ENCODE data around the gene EXD2.
A peak's percentile ranks its signal among the peaks of the same experiment; 100 is the strongest.

Gene EXD2

GRCh38 chr14:69247676-69248440 is 56.6 kb downstream of the EXD2 start:
- DNase-seq, result no peak
- H3K27ac ChIP-seq (ENCODE audit: low read length), result no peak overlapping the region
- H3K79me2 ChIP-seq (ENCODE audit: insufficient read depth, low read length), result no peaks in the 10 kb centered on the region
- ATAC-seq (ENCODE audit: insufficient read depth, low read depth), result no peak
- H4K20me1 ChIP-seq (ENCODE audit: insufficient read depth, low read length), result no peaks in the 10 kb centered on the region
- H3K4me1 ChIP-seq (ENCODE audit: insufficient read depth, low read length), result no peaks in the 10 kb centered on the region
- H3K9ac ChIP-seq (ENCODE audit: low read depth, low read length), result no peak overlapping the region
- TF ChIP-seq EZH2 (IDR thresholded peaks at IDR 0.05; ENCODE audit: borderline replicate concordance, low read depth, low read length, severe bottlenecking) (no peak), CTCF (IDR thresholded peaks at IDR 0.05; ENCODE audit: borderline replicate concordance, extremely low read depth, low read length, poor library complexity, severe bottlenecking) (peak; percentile 16)
- no peak overlapping the region for H2AFZ ChIP-seq (ENCODE audit: low read depth, low read length)
- H3K4me3 ChIP-seq (ENCODE audit: low read depth in 1 of 2, low read length in 2 of 2), result no peak overlapping the region
- no peaks in the 10 kb centered on the region for H3K9me3 ChIP-seq (ENCODE audit: insufficient read depth, low read length, severe bottlenecking)
- no peak overlapping the region for H3K4me2 ChIP-seq (ENCODE audit: insufficient read depth, low read length)
- peaks cover 5% of the 10 kb centered on the region for H3K27me3 ChIP-seq (ENCODE audit: insufficient read depth, low read length, poor library complexity)
- no peaks in the 10 kb centered on the region for H3K36me3 ChIP-seq (ENCODE audit: insufficient read depth, low read length)

GRCh38 chr14:69249603-69250002 is 58.3 kb downstream of the EXD2 start:
- H3K9me3 ChIP-seq (ENCODE audit: insufficient read depth, low read length, severe bottlenecking), result no peaks in the 10 kb centered on the region
- H4K20me1 ChIP-seq (ENCODE audit: insufficient read depth, low read length), result 0 out of 2 replicates have a peak, but pooled peaks cover 2% of the 10 kb centered on the region
- H3K9ac ChIP-seq (ENCODE audit: low read depth, low read length), result no peak overlapping the region
- DNase-seq, result no peak
- H3K27me3 ChIP-seq (ENCODE audit: insufficient read depth, low read length, poor library complexity), result peaks cover 8% of the 10 kb centered on the region
- no peak overlapping the region for H3K27ac ChIP-seq (ENCODE audit: low read length)
- no peaks in the 10 kb centered on the region for H3K36me3 ChIP-seq (ENCODE audit: insufficient read depth, low read length)
- H2AFZ ChIP-seq (ENCODE audit: low read depth, low read length), result no peak overlapping the region
- no peak overlapping the region for H3K4me2 ChIP-seq (ENCODE audit: insufficient read depth, low read length)
- H3K4me3 ChIP-seq (ENCODE audit: low read depth in 1 of 2, low read length in 2 of 2), result no peak overlapping the region
- H3K79me2 ChIP-seq (ENCODE audit: insufficient read depth, low read length), result no peaks in the 10 kb centered on the region
- TF ChIP-seq EZH2 (IDR thresholded peaks at IDR 0.05; ENCODE audit: borderline replicate concordance, low read depth, low read length, severe bottlenecking), result no peak
- no peaks in the 10 kb centered on the region for H3K4me1 ChIP-seq (ENCODE audit: insufficient read depth, low read length)
- no peak for ATAC-seq (ENCODE audit: insufficient read depth, low read depth)

GRCh38 chr14:69252851-69253250 is 61.6 kb downstream of the EXD2 start:
- Histone ChIP-seq H3K27me3 (ENCODE audit: insufficient read depth, low read length, poor library complexity) (peaks cover 11% of the 10 kb centered on the region), H4K20me1 (ENCODE audit: insufficient read depth, low read length) (0 out of 2 replicates have a peak, but pooled peaks cover 2% of the 10 kb centered on the region), H3K9me3 (ENCODE audit: insufficient read depth, low read length, severe bottlenecking) (no peaks in the 10 kb centered on the region), H3K4me1 (ENCODE audit: insufficient read depth, low read length) (no peaks in the 10 kb centered on the region), H3K27ac (ENCODE audit: low read length) (no peak overlapping the region), H3K4me2 (ENCODE audit: insufficient read depth, low read length) (no peak overlapping the region), H3K9ac (ENCODE audit: low read depth, low read length) (no peak overlapping the region), H3K79me2 (ENCODE audit: insufficient read depth, low read length) (no peaks in the 10 kb centered on the region), H2AFZ (ENCODE audit: low read depth, low read length) (no peak overlapping the region), H3K4me3 (ENCODE audit: low read depth in 1 of 2, low read length in 2 of 2) (no peak overlapping the region), H3K36me3 (ENCODE audit: insufficient read depth, low read length) (no peaks in the 10 kb centered on the region)
- DNase-seq (no peak), ATAC-seq (ENCODE audit: insufficient read depth, low read depth) (no peak)
- TF ChIP-seq CTCF (IDR thresholded peaks at IDR 0.05; ENCODE audit: borderline replicate concordance, extremely low read depth, low read length, poor library complexity, severe bottlenecking) (no peak), EZH2 (IDR thresholded peaks at IDR 0.05; ENCODE audit: borderline replicate concordance, low read depth, low read length, severe bottlenecking) (no peak)

GRCh38 chr14:69259168-69259526 is 67.8 kb downstream of the EXD2 start:
- H3K79me2 ChIP-seq (ENCODE audit: insufficient read depth, low read length), result no peaks in the 10 kb centered on the region
- H3K27me3 ChIP-seq (ENCODE audit: insufficient read depth, low read length, poor library complexity), result peaks cover 8% of the 10 kb centered on the region
- no peak overlapping the region for H3K27ac ChIP-seq (ENCODE audit: low read length)
- H3K4me2 ChIP-seq (ENCODE audit: insufficient read depth, low read length), result no peak overlapping the region
- ATAC-seq (ENCODE audit: insufficient read depth, low read depth) (no peak), DNase-seq (no peak)
- no peaks in the 10 kb centered on the region for H4K20me1 ChIP-seq (ENCODE audit: insufficient read depth, low read length)
- H3K9me3 ChIP-seq (ENCODE audit: insufficient read depth, low read length, severe bottlenecking), result no peaks in the 10 kb centered on the region
- H3K9ac ChIP-seq (ENCODE audit: low read depth, low read length), result no peak overlapping the region
- H3K36me3 ChIP-seq (ENCODE audit: insufficient read depth, low read length), result no peaks in the 10 kb centered on the region
- H3K4me3 ChIP-seq (ENCODE audit: low read depth in 1 of 2, low read length in 2 of 2), result no peak overlapping the region
- TF ChIP-seq EZH2 (IDR thresholded peaks at IDR 0.05; ENCODE audit: borderline replicate concordance, low read depth, low read length, severe bottlenecking), result no peak
- TF ChIP-seq CTCF (IDR thresholded peaks at IDR 0.05; ENCODE audit: borderline replicate concordance, extremely low read depth, low read length, poor library complexity, severe bottlenecking), result no peak
- no peaks in the 10 kb centered on the region for H3K4me1 ChIP-seq (ENCODE audit: insufficient read depth, low read length)
- no peak overlapping the region for H2AFZ ChIP-seq (ENCODE audit: low read depth, low read length)
